ENCODE data around the gene RAB20.

DNA sequence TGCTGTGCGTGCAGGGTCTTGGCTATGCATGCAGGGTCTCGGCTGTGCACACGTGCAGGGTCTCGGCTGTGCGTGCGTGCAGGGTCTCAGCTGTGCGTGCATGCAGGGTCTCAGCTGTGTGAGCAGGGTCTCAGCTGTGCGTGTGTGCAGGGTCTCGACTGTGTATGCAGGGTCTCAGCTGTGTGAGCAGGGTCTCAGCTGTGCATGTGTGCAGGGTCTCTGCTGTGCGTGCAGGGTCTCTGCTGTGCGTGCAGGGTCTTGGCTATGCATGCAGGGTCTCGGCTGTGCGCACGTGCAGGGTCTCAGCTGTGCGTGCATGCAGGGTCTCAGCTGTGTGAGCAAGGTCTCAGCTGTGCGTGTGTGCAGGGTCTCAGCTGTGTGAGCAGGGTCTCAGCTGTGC lies 42.5 kb downstream of the RAB20 start:
- TF ChIP-seq, protein P1, sequence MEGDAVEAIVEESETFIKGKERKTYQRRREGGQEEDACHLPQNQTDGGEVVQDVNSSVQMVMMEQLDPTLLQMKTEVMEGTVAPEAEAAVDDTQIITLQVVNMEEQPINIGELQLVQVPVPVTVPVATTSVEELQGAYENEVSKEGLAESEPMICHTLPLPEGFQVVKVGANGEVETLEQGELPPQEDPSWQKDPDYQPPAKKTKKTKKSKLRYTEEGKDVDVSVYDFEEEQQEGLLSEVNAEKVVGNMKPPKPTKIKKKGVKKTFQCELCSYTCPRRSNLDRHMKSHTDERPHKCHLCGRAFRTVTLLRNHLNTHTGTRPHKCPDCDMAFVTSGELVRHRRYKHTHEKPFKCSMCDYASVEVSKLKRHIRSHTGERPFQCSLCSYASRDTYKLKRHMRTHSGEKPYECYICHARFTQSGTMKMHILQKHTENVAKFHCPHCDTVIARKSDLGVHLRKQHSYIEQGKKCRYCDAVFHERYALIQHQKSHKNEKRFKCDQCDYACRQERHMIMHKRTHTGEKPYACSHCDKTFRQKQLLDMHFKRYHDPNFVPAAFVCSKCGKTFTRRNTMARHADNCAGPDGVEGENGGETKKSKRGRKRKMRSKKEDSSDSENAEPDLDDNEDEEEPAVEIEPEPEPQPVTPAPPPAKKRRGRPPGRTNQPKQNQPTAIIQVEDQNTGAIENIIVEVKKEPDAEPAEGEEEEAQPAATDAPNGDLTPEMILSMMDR (IDR thresholded peaks at IDR 0.05; ENCODE audit: low read length) = no peak
- no peak for TF ChIP-seq EZH2 (IDR thresholded peaks at IDR 0.05; ENCODE audit: borderline replicate concordance, low read length)
